NCI-H748 treated with DMSO at 0.1 percent for 48 hours (cell line): ENCODE data around the gene TSC22D3.

ENCODE experiments used
- DNase-seq: peaks from one replicate; lab custom pipeline; 2025; lab: John Stamatoyannopoulos, UW

TSC22D3 gene

DNA sequence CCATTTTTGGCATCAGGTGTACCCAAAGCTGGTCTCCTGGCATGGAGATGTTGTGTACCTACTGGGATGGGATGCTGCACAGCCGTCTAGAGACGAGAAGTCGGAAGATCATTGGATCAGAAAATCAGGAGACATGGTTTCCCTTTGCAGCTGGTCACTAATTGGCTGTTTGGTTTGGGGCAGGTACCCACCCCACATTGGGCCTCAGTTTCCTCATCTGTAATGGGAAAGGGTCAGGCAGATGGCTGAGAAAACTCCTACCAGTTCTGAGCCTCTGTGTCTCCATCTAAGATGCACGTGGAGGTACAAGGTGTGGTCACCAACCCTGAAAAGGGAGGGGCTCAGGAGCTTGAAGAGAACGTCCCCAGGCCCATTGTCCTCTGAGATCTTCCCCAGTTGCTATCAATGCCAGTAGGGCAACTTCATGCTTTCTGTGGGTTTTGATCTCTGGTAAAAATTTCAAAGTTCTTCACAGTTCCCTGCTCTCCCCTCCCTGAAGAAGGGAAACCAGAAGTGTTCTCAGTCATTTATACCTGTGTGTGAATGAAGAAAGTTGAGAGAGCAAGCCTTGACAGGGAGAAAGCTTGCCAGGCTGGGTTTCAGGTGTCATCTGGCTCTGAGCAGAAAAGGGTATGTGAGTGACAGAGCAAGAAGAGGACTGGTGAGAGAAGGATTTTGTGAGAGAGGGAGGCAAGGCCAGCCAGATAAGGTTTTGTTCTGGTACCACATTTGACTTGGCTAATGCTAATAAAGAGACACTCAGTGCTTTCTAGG, 15.1 kb downstream of the TSC22D3 start:
- DNase-seq: no peak

DNA sequence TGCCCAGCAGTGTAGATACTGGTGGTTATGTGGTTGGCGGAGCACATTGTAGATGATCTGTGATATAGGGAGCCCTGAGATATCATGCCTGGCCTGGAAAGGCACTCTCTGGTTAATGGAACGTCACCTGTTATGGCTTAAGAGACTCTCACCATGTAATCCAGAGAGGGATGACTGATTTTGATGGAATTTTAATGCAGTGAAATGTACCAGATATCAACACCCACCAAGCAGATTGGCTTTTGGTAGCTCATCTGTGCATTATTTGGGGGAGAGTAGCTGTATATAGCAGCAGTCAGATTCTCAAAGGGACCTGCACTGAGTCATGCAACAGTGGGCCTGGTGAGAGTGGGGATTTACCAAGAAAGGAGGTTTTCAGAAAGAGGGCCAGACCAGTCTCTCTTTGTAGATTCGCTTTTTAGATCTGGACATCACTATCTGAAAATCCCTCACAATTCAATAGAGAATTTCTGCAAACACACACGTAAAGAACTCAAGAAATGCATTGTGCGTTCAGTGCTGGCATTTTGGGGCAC, 17.3 kb downstream of the TSC22D3 start:
- no peak for DNase-seq

DNA sequence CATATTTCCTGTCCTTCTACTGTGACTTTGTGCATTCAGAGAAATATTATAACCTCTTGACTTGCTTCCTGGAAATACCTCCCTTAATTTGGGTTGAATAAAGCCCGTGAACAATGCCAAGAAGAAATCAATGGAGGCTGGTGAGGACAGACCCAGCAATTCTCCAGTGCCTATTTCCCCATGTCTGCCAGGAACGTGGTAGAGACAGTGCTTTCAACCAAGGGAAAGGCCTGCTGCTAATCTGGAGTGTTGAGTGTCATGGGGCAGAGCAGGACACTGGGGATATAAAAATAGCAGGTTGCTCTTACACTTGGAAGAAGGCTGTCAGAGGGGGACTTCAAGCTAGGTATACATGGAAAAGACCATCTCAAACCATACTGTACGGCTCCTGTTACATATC, 19.9 kb downstream of the TSC22D3 start:
- no peak for DNase-seq

DNA sequence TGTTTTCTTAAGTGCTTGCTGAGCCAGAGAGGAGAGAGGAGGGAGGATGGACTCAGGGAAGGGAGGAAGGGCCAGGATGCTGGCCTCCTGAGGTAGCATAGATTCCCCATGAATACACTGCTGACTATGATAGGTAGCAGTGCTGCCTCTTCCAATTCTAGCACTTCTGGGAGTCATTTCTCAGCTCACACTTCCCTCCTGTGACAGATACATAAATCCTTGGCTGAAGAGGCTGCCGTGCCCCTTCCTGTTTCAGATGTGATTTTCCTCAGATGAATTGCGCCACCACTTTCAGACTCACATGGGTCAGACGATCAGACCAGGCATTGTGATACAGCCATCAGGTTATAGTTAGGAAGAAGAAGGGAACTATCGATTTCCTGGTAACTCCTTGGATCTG, 22.4 kb downstream of the TSC22D3 start:
- DNase-seq: no peak

DNA sequence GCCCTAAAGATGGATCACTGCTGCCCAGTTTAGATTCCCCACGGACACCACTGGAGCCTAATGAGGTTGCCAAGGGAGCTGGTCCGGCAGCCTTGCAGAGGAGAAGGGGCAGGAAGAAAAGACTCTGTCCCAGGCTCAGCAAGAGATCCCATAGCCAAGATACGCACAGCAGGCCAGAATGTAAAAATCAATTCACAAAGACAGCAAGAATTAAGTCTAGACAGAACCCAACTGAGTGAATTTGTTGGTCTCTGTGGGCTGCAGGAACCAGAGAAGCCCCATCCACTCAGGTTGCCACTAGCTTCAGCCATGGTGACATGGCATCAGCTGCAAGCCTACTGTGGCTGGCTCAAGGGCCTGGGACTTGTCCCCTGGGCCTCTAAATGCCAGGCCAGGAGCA, 22.9 kb downstream of the TSC22D3 start:
- no peak for DNase-seq

DNA sequence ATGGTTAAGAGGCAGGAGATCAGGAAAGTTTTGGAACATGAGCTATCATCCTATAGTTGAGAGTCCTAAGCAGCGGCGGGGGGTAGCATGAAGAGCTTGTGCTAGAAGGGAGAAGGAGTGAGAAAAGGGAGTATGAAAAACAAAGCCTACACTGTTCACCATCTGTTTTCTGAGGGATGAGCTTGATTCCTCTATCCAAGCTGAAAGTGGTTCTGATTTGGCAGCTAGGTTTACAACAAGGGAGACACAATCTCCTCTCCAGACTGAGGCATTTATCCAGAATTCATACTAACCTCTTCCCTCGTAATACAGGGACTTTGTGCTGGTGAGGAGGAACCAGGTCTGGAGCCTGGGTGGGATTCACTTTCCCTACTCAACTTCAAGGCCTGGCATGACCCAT, 23.5 kb downstream of the TSC22D3 start:
- DNase-seq: no peak

DNA sequence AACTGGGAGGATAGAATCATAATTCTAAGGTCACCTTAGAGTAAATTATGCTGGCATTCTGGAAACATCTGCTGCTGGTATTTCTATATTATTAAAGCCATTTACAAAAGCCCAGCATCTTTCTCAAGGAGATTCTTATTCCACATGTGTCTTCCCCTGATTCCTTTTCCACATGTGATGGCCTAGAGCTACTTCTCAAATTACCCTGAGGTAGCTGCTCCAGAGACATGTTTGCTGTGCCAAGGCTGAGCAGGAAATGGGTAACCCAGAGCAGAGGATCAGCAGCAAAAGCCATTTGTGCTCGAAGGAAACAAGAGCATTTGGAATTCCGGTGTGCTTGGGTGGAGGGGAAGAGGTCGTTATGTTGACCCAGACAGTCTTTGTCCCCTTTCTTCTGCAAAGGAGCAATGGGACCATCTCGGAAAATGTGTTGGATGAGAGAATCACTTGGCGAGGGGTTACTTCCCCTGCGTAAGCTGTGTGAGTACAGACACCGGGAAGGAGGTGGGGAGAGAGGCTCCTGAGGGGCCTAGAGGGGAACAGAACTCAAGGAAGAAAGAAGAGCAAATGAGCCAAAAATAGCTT, 24.6 kb downstream of the TSC22D3 start:
- DNase-seq: no peak

DNA sequence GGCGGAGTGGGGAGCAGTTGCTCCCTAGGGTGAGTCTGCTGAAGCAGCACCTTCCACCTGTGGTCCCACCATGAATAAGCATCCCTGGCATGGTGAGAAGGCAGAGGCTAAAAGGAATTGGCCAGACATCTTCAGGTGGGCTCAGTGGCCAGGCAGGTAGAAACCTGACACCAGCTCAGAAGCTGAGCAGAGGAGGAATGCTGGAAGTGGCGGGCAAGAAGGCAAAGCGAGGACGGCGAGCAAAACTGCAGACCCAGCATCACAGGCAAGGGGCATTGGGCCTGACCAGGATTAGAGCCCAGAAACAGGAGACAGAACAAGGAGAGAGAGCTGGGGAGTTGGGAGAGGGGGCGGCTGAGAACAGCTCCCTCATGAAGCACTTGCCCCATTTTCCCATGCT, 25.3 kb downstream of the TSC22D3 start:
- DNase-seq: no peak

DNA sequence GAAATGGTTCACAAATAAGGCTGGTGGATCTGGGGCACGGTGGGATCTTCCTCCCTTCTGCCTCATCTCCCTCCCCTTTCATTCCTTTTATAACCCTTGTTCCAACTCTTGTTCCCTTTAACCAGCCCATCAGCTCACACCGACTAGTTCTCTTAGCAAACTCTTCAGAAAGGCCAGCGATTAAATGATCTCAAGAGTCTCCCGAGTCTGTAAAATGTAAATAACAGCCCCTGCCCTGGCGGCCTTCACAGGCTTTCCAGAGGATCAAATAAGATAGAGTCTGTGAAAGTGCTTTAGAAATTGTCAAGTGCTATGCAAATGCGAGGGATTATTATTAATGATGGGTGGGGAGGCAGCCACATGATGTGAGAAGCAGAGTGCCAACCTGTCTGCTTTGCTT, 27.1 kb downstream of the TSC22D3 start:
- no peak for DNase-seq

DNA sequence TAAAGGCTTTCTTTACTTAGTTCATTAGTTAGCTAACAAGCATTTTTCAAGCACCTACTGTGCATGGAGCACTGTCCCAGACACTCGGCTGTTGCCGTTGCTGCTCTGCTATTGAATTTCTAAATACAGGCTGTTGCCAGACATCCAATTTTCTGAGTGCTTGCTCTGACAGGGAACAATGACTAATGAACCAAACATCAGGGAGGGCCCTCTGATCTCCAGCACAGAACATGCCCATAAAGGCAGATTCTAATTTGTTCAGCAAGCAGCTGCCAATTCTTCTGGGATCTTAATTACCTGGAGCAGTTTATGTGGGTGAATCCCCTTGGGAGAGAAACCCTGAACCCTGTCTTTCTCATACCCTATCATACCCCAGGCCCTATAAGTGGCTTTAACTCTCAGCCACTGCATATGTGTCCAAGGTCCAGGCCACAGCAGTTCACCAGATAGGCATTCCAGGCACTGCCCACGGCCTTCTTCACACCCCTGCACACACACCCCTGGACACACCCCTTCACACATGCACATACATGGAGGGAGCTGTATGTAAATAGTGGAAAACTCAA, 27.9 kb downstream of the TSC22D3 start:
- DNase-seq: peak; percentile 84

DNA sequence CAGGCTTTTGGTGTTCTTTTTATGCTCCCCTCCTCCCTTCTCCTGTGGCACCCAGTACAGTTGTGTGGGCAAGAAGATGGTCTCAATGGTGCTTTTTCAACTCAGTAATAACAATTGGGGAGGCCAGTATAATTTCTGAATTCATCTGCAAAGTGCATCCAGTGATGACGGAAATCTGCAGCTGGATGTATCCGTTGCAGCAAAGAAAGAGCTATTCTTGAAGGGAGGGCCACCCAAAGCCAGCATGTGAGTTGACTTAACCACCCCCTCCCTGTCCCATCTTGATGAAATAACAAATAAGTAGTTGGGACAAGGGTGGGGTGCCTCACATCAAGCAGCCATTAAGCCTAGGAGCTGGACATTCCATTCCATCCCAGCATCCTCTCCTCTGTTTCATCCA, 30.7 kb downstream of the TSC22D3 start:
- no peak for DNase-seq

DNA sequence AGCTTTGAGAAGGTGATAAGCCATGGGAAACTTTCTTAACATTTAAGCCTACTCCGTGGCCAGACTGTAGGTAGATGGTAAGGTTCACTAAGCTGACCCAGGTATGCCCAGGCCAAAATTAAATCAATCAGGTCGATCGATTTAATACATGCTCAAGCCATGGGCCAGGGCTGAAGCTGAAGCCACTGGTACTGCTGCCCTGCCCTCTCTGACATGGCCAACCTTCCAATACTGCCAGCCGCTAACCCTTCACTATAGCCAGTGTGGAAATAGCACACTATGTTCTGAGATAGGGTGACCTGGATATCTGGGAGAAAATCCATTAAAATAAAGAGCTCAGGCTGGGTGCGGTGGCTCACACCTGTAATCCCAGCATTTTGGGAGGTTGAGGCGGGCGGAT, 31.6 kb downstream of the TSC22D3 start:
- no peak for DNase-seq

DNA sequence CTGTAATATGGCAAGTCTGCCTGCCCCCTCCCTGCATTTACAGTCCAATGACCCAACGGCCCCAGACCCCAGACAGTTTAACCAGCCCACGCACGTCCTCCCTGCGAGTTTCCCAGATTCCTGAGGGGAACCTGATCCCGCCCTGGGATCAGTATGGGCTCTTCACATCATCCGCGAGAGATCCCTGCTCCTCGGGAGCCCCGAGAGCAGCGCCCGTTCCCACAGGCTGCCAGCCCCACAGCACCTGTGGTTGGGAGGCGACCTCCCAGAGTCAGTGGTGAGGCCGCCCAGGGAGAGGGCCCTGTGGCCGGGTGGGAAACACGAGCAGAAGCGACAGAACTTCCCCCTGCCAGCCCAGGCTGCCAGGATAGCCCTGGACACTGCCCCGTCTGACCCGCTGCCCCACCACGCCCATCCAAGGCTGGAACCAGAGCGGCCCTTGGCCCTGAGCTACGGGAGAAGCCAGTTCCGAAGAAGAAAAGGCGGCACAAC, 32.8 kb downstream of the TSC22D3 start:
- no peak for DNase-seq

DNA sequence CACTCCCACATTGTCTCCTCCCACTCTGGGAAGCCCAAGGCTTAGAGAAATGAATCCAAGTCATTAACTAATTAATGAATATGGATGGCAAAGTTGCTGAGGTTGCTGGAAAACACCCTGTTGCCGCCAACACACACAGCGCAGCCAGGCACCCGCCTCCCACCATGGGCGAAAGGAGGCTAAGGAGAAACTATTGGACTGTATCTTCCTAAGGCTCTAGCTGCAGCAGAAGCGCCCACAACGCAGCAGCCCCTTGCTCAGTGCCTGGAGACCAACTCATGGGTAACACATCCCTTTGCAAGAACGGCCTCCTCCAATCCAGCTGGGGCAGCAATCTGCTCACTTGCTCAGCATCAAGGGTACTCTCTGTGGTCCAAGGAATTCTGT, 34.2 kb downstream of the TSC22D3 start:
- DNase-seq: no peak

DNA sequence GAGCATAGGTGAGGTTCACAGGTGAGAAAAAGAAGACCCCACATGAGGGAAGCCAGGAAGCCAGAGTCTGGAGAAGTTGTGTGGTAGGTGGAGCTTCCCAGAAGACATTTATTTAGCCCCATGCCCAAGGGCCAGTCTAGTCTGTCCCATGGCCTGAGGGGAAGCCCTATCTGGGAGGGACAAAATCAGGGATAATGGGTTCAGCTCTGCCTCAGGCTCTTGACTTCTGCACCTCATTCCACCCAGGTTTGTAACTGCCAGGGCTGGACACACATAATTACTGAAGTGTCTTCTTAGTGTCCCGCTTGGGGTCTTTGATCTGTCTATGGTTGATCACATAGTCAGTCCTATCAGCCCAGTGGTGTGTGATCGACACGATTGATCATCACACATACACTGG, 36.0 kb downstream of the TSC22D3 start:
- no peak for DNase-seq

DNA sequence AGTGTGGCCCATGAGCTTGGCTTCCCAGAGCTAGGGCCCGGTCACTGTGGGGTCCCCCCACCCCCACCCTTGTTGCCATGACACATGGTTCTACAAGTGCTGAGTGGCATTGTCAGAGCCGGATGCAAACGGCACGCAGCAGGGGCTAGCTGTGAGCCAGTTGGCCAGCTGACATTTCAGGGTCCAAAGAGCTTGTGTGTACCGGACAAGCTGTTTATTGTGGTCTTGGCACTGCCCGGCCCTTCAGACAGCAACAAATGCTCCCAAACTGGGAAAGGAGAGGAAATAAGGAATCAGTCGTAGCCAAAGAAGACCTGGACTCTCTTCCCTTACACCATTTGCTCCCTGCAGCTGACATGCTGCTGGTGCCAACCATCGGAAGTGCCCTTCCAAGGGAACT, 36.8 kb downstream of the TSC22D3 start:
- no peak for DNase-seq

DNA sequence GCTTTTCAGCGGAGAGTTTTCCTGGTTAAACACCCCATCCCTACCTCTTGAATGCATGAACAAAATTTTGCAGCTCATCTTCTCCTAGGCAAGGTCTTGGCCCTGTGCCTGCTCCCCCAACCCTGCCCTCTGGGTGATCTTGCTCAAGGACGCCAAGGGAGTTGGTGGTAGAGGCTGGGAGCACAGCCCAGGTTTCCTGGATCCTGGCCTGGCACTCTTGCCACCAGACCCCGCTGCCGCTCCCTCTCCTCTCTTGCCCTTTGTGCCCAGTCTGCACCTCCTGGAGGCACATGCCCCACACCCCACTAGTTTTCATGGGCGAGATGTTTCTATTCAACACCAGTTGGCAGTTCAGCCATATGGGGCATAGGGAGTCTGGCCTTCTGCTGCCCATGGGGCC, 37.3 kb downstream of the TSC22D3 start:
- no peak for DNase-seq

DNA sequence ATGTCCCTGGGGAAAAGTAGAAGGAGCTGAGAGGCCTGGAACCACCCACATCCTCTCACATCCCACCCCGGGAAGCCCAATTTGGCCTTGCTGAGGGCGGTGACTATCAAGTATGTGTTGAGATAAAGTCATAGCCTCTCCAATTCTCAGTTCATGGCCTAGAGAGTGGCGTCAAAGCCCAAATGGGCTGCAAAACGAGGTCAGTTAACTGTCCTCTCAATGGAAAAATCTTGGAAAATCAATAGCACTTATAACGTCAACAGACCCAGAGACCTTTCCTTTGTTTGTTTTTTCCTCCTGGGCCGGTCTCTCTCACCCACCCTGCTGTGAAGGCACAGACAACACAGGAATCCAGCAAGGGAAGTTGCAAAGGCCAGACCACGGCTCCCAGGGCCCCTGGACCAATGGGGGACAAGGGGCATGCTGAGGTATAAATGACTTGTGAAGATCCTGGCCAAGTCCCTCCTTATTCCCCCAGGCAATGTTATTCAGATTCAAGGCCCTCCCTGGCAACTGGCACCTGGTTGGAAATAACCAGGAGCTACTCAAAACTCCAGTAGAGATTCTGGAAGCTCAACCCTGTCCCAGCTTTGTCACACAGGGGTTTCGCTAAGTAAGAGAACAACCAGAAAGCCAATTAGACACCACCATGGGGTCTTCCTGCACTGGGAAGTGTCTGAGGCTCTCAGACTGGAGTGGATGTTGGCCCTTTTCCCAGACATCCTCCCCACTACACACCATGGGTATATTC, 38.6 kb downstream of the TSC22D3 start:
- peak; percentile 32 for DNase-seq

DNA sequence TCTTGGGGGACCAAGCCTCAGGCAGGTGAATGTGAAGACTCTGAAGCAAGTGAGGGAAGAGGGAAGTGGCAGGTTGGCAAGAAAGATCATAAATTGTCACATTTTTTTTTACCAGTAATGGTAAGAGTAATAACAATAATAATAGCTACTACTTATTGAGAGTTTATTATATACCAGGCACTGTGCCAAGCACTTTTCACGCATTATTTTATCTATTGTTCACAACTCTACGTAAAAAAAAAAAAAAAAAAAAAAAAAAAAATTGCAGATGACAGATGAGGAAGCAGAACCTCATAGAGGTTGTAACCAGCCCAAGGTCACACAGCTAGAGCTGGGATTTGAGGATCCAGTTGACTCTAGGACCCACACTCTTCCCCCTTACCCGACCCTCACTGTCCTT, 40.9 kb downstream of the TSC22D3 start:
- DNase-seq: no peak

DNA sequence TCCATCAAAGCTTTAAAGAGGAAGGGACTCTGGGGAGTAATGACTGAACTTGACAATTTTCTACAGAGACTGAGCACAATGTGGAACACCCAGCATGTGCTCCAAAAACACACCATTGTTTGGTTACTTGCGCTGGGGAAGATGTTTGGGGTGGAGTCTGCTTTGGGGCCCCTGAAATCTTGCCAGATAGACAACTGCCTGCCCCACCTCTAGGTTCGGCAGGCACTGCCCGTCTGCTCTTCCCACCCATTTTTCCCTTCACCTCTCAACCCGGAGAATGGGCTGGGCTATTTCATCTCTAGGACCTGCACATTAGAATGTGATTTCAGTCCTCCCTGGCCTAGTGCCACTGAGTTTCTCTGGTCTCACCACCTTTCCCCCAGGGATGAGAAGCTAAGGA, 41.9 kb downstream of the TSC22D3 start:
- no peak for DNase-seq

DNA sequence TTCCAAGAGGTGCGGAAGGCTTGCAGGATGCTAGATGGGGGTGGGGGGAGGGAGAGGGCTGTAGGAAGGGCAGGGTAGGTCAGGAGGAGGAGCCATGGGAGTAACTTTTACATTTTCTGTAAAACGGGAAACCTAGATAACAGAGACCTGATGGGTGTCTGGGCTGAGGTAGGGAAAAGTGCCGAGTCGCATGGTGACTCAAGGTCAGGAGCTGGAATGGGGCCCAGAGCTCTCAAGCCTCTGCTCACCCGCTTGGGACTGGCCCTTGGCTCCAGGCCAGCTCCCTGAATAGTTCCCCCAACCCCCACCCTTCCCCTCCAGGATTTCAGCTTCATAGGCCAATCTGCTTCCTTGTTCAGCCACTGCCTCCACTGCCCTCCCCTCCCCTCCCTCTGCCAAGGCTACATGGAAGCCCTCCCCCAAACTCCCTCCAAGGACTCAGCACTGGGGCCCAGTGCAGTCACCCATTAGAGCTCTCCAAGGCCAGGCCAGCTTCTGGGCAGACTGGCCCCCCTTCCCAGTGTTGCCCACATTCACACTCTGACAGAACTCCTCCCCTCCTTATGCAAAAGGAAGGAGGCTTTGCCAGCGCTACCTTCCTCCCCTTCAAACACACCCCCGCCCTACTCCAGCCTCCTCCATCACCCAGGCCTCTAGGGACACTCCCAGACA, 43.6 kb downstream of the TSC22D3 start:
- DNase-seq: no peak
